A549 (cell line): ENCODE results near the gene PLK5. TPM values are rescaled to one million over a fixed set of nuclear protein-coding genes. Genes with fewer than 3 reads are reported as not detected.

Experiments used
- ATAC-seq, 2 experiments: fragments of 200-7000 bp in 1 of 2; fragments of >200 bp in 1 of 2; cut with Nextera tagmentation in 1 of 2; cut with Tn5 transposase in 1 of 2; 3 replicates each; pipeline versions ENCODE4 v1.8.0 to v1.9.1; 2018 to 2020; ENCODE audit warnings: mild to moderate bottlenecking in 1 of 2, moderate library complexity in 1 of 2
- CTCF ChIA-PET: fragments of 300-600 bp; sonication (Branson Sonifier 250); formaldehyde crosslinking; extraction: SDS; loops from one replicate; lab custom pipeline; 2021; ENCODE audit warnings: antibody characterized with exemption, inconsistent platforms; lab: Yijun Ruan, JAX
- POLR2A ChIA-PET: fragments of 350-600 bp; formaldehyde crosslinking; extraction: SDS; loops from one replicate; lab custom pipeline; 2021; ENCODE audit warnings: antibody characterized with exemption, inconsistent platforms; lab: Yijun Ruan, JAX
- DNase-seq, 2 experiments: peaks; one replicate each; pipeline versions ENCODE4 v3.0.0 to v3.0.0-alpha.2; 2011 to 2016; ENCODE audit warnings: low read depth in 1 of 2, low spot score in 1 of 2
- FAIRE-seq: peaks from 2 replicates; lab custom pipeline; 2011; peaks lifted over from hg19 to GRCh38; lab: Jason Lieb, UNC
- H3K27ac ChIP-seq, 2 experiments: fragments of >200 bp; sonication (Bioruptor Twin); formaldehyde crosslinking; 3 replicates each; pipeline ENCODE4 v1.5.1; 2016 to 2017
- H3K4me1 ChIP-seq: fragments of >200 bp; sonication (Bioruptor Twin); formaldehyde crosslinking; 3 replicates; pipeline ENCODE4 v1.6.1; 2016
- H3K4me2 ChIP-seq: fragments of >200 bp; sonication (Bioruptor Twin); formaldehyde crosslinking; 3 replicates; pipeline ENCODE4 v1.6.1; 2016
- H3K4me3 ChIP-seq: fragments of >200 bp; sonication (Bioruptor Twin); formaldehyde crosslinking; 3 replicates; pipeline ENCODE4 v1.5.1; 2016
- H3K9me3 ChIP-seq: fragments of >200 bp; sonication (Bioruptor Twin); formaldehyde crosslinking; 3 replicates; pipeline ENCODE4 v1.6.1; 2016
- CHD4 ChIP-seq: fragments of 200-600 bp; sonication (generic); IDR thresholded peaks from 2 replicates; pipeline ENCODE4 v1.6.1; 2016; ENCODE audit warnings: antibody characterized with exemption, mild to moderate bottlenecking, borderline replicate concordance
- GATA3 ChIP-seq: IDR thresholded peaks from 2 replicates; pipeline ENCODE4 v1.6.1; 2012; ENCODE audit warnings: borderline replicate concordance
- HOXB13 ChIP-seq: fragments of 250-450 bp; sonication (Bioruptor Pico); IDR thresholded peaks from 2 replicates; pipeline ENCODE4 v1.5.0; 2020; ENCODE audit warnings: low read depth, mild to moderate bottlenecking, moderate library complexity
- JUNB ChIP-seq: fragments of >200 bp; sonication (Bioruptor Twin); formaldehyde crosslinking; IDR thresholded peaks from 2 replicates; pipeline ENCODE4 v1.6.1; 2016
- MAFK ChIP-seq: fragments of 450-650 bp; IDR thresholded peaks from 2 replicates; pipeline ENCODE4 v1.6.1; 2014; ENCODE audit not compliant: partially characterized antibody
- MYC ChIP-seq: IDR thresholded peaks from 2 replicates; pipeline ENCODE4 v1.6.1; 2012; ENCODE audit warnings: mild to moderate bottlenecking, inconsistent platforms, low read length, improper control_type of control experiment, borderline replicate concordance
- NFE2L2 ChIP-seq: fragments of 150-350 bp; conservative IDR thresholded peaks from 2 replicates; pipeline ENCODE4 v1.6.1; 2014; ENCODE audit warnings: low read length
- PBX3 ChIP-seq: IDR thresholded peaks from 2 replicates; pipeline ENCODE4 v1.6.1; 2012
- RAD21 ChIP-seq, 2 experiments: fragments of >200 bp in 1 of 2; sonication (Bioruptor Twin) in 1 of 2; formaldehyde crosslinking in 1 of 2; IDR thresholded peaks in 1 of 2; conservative IDR thresholded peaks in 1 of 2; 2 replicates in 1 of 2; 3 replicates in 1 of 2; pipeline ENCODE4 v1.6.1; 2012 to 2018; ENCODE audit warnings: inconsistent platforms in 1 of 2
- REST ChIP-seq: fragments of 200-600 bp; sonication (generic); IDR thresholded peaks from 2 replicates; pipeline ENCODE4 v1.6.1; 2016; ENCODE audit warnings: antibody characterized with exemption, mild to moderate bottlenecking, moderate library complexity
- RNF2 ChIP-seq: fragments of 200-600 bp; sonication (generic); IDR thresholded peaks from 2 replicates; pipeline ENCODE4 v1.6.1; 2016; ENCODE audit warnings: low read depth, mild to moderate bottlenecking, antibody characterized with exemption, moderate library complexity, borderline replicate concordance
- TFCP2L1 ChIP-seq: fragments of 250-450 bp; sonication (Bioruptor Pico); IDR thresholded peaks from 2 replicates; pipeline ENCODE4 v1.5.0; 2021; ENCODE audit warnings: mild to moderate bottlenecking
- TP53 ChIP-seq: fragments of 250-450 bp; sonication (Bioruptor Pico); IDR thresholded peaks from 2 replicates; pipeline ENCODE4 v1.5.0; 2021; ENCODE audit warnings: mild to moderate bottlenecking, moderate library complexity
- WGBS: methylation state at CpG from one replicate; pipeline ENCODE4 v1.1.6; 2017; ENCODE audit errors: missing lambda C conversion rate; 5-methylcytosine and 5-hydroxymethylcytosine counted together
- polyA plus RNA-seq, 4 experiments: library from polyadenylated mRNA; depleted of rRNA in 3 of 4; stranded (reverse); fragments of >200 nt; fragmentation: RNase III in 1 of 4; extraction: RNeasy Plus Mini Kit Qiagen cat#74134 plus additional on column Dnase treatment in 1 of 4; gene quantifications; 2 replicates in 3 of 4; 3 replicates in 1 of 4; pipeline ENCODE4 v1.2.3, GENCODE V29; 2011 to 2017
- TF ChIP-seq, protein P1 (sequence below): fragments of >200 bp; sonication (Bioruptor Twin); formaldehyde crosslinking; IDR thresholded peaks from 3 replicates; pipeline ENCODE4 v1.6.1; 2016
- TF ChIP-seq, protein P2 (sequence below): fragments of 250-450 bp; sonication (Bioruptor Pico); IDR thresholded peaks from 2 replicates; pipeline ENCODE4 v1.5.0; 2020; ENCODE audit warnings: low read depth, mild to moderate bottlenecking, moderate library complexity

Gene PLK5
- polyA plus RNA-seq, 2 of the 4 experiments (the other 2 are of a cell fraction) = not detected

GRCh38 chr19:1505012-1505411 lies 18.9 kb upstream of the PLK5 start:
- ChIA-PET CTCF (interaction anchor here (2.1 kb wide), 1 partner anchor 27 kb away, joined by 6 read pairs; no protein-coding TSS in a partner anchor), POLR2A (no interaction called here)
- H3K27ac ChIP-seq = no peak overlapping the region
- ATAC-seq (no peak), FAIRE-seq (no peak), DNase-seq (no peak)
- H3K4me2 ChIP-seq = no peak overlapping the region
- H3K4me3 ChIP-seq = no peak overlapping the region
- TF ChIP-seq JUNB = no peak
- TF ChIP-seq RNF2 = no peak
- TF ChIP-seq PBX3 = no peak
- TF ChIP-seq, protein P1, sequence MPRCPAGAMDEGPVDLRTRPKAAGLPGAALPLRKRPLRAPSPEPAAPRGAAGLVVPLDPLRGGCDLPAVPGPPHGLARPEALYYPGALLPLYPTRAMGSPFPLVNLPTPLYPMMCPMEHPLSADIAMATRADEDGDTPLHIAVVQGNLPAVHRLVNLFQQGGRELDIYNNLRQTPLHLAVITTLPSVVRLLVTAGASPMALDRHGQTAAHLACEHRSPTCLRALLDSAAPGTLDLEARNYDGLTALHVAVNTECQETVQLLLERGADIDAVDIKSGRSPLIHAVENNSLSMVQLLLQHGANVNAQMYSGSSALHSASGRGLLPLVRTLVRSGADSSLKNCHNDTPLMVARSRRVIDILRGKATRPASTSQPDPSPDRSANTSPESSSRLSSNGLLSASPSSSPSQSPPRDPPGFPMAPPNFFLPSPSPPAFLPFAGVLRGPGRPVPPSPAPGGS = no peak
- no peak for TF ChIP-seq NFE2L2
- H3K9me3 ChIP-seq = no peaks in the 10 kb centered on the region
- WGBS = 65% methylated on average over 8 of the region's 8 CpGs
- peaks cover 16% of the 10 kb centered on the region; the same call in 2 of the 3 replicates for H3K4me1 ChIP-seq

DNA sequence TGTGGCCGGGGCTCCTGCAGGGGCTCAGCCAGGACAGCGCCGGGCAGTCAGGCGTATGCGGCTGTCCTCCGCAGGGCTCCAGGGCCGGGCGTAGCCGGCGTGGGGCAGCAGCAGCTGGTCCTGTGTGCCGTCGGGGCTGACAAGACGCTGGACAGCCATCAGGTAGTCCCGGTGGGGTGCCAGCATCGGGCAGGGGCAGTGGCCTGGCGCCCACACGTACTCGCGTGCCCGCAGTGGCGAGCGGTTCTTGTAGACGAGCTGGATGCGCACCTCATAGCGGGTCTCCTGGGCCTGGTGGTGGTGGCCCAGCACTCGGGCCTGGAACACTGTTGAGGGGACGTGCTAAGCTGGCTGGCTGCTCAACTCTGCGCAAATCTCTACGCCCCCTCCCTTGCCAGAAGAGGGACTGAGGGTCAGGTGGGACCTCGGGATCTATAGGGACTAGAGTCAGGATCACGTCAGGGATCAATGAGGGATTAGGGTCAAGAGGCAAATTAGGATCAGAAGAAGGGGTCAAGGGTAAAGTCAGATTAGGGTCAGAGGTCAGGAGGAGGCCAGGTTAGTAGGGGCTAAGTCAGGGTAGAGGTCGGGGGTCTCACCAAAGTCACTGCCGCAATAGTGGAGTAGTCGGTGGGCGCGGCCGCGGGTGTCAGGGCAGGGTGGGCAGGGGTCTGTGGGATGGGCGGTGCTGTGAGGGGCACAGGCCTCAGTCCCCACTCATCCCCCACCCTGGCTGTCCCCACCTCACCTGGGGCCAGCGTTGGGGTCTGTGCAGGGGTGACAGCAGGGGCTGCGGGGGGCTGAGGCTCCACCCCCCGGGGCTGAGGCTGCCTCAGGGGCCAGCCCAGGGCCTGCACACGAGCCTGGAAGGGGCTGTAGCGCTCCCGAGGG lies 17.6 kb upstream of the PLK5 start:
- no peak overlapping the region for H3K27ac ChIP-seq
- no peak overlapping the region for H3K4me2 ChIP-seq
- ATAC-seq (no peak), FAIRE-seq (no peak), DNase-seq (no peak)
- CTCF ChIA-PET = no interaction called here
- WGBS = 88% methylated on average over 16 of the region's 45 CpGs
- no peak overlapping the region for H3K4me3 ChIP-seq
- no peak for TF ChIP-seq REST
- no peak for TF ChIP-seq MYC
- TF ChIP-seq HOXB13 (CRISPR knock-in tag) = no peak
- no peak for TF ChIP-seq CHD4
- TF ChIP-seq, protein P2, sequence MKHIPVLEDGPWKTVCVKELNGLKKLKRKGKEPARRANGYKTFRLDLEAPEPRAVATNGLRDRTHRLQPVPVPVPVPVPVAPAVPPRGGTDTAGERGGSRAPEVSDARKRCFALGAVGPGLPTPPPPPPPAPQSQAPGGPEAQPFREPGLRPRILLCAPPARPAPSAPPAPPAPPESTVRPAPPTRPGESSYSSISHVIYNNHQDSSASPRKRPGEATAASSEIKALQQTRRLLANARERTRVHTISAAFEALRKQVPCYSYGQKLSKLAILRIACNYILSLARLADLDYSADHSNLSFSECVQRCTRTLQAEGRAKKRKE (CRISPR knock-in tag) = no peak
- no peak for TF ChIP-seq RAD21 (conservative IDR thresholded peaks at IDR 0.05 in 1 of 2, IDR thresholded peaks at IDR 0.05 in 1 of 2)
- TF ChIP-seq TFCP2L1 (CRISPR knock-in tag) = no peak
- TF ChIP-seq TP53 (CRISPR knock-in tag) = no peak
- TF ChIP-seq MAFK = no peak
- TF ChIP-seq GATA3 = no peak
- peaks cover 12% of the 10 kb centered on the region; the same call in 2 of the 3 replicates for H3K4me1 ChIP-seq
- POLR2A ChIA-PET = no interaction called here
- H3K9me3 ChIP-seq = no peaks in the 10 kb centered on the region
